Psoas muscle (tissue), 8 donors: ENCODE measurements around the gene GRIA1. TPM values are rescaled to one million over a fixed set of nuclear protein-coding genes. Genes with fewer than 3 reads are reported as not detected.

ENCODE experiments used
- ATAC-seq, 4 donors: fragments of 200-7000 bp; cut with Tn5 transposase; one replicate each; pipeline ENCODE4 v1.9.1; 2020; ENCODE audit warnings: moderate library complexity in 3 of 4, mild to moderate bottlenecking in 2 of 4
- DNase-seq, 2 donors: peaks; one replicate each; pipeline ENCODE4 v3.0.0-alpha.2; 2020
- H3K27ac ChIP-seq: fragments of 200-600 bp; one replicate; pipeline ENCODE4 v1.8.0; 2022
- H3K27me3 ChIP-seq, 3 donors: fragments of 200-600 bp in 1 of 3; one replicate each; pipeline versions ENCODE4 v1.6.1 to v1.8.0; 2013 to 2022; ENCODE audit warnings: low read length in 2 of 3, mild to moderate bottlenecking in 2 of 3, moderate library complexity in 1 of 3; ENCODE audit not compliant: insufficient read depth in 3 of 3
- H3K36me3 ChIP-seq, 2 donors: fragments of 200-600 bp in 1 of 2; one replicate each; pipeline versions ENCODE4 v1.6.1 to v1.8.0; 2013 to 2022; ENCODE audit warnings: low read depth in 1 of 2, mild to moderate bottlenecking in 1 of 2, moderate library complexity in 1 of 2; ENCODE audit not compliant: insufficient read depth in 1 of 2
- H3K4me1 ChIP-seq: fragments of 200-600 bp; one replicate; pipeline ENCODE4 v1.8.0; 2022
- H3K4me3 ChIP-seq: fragments of 200-600 bp; one replicate; pipeline ENCODE4 v1.8.0; 2022; ENCODE audit warnings: mild to moderate bottlenecking
- H3K9me3 ChIP-seq: fragments of 200-600 bp; one replicate; pipeline ENCODE4 v1.8.0; 2022
- WGBS, 3 donors: extraction: QIAGEN DNeasy Blood & Tissue Kit; methylation state at CpG; one replicate each; pipeline versions ENCODE4 v1.1.6 to v1.1.7; 2013; 5-methylcytosine and 5-hydroxymethylcytosine counted together
- intact Hi-C, 2 donors: fragments of 100-400 bp; cut with DNase I; formaldehyde crosslinking; loops; one replicate each; pipeline versions ENCODE4 v1.11.0 to v1.14.2; 2022
- long read RNA-seq, 2 donors: library from polyadenylated mRNA; unstranded; transcript quantifications; one replicate each; pipeline ENCODE4 v2.0.0, GENCODE V29; 2021
- polyA plus RNA-seq, 3 donors: library from polyadenylated mRNA; stranded (reverse); fragments of 200-250 nt; gene quantifications; one replicate each; pipeline ENCODE4 v1.2.3, GENCODE V29; 2013
- total RNA-seq, 4 donors: library from RNA; stranded (reverse); fragmentation: NEBNext Ultra II Directional in 2 of 4; extraction: Animal tissue kit (Norgen Biotek cat#: 25700) in 2 of 4; gene quantifications; one replicate each; pipeline versions ENCODE4 v1.2.1 to v1.2.4, GENCODE V29; 2021 to 2023
- TF ChIP-seq, protein P1 (sequence below): fragments of 200-600 bp; IDR thresholded peaks from one replicate; pipeline ENCODE4 v1.8.0; 2022; ENCODE audit warnings: antibody characterized with exemption
- donor health status: healthy with polysubstance abuse.
- donor health status: DM: no; HTN: no; CAD: no; lungs with moderate emphysema.
- donor health status: Bipolar disorder and iron deficiency.
- donor health status: healthy.
- donor health status: DM: yes; HTN: yes; CAD: no.
- donor health status: DM: no; HTN: no; CAD: no.
- donor health status: DM: no; HTN: no; CAD: no.
- donor health status: DM: yes; HTN: yes; CAD: no.

The GRIA1 gene
- total RNA-seq, result under 1 TPM in 3 of 4 donors, not detected in 1; 0.28 to 0.49 (median 0.42) TPM
- under 1 TPM in 2 of 3 donors, not detected in 1; 0.03 TPM for polyA plus RNA-seq
- long read RNA-seq, donor 1, result 0 reads
- long read RNA-seq, donor 2, result 0 reads

DNA sequence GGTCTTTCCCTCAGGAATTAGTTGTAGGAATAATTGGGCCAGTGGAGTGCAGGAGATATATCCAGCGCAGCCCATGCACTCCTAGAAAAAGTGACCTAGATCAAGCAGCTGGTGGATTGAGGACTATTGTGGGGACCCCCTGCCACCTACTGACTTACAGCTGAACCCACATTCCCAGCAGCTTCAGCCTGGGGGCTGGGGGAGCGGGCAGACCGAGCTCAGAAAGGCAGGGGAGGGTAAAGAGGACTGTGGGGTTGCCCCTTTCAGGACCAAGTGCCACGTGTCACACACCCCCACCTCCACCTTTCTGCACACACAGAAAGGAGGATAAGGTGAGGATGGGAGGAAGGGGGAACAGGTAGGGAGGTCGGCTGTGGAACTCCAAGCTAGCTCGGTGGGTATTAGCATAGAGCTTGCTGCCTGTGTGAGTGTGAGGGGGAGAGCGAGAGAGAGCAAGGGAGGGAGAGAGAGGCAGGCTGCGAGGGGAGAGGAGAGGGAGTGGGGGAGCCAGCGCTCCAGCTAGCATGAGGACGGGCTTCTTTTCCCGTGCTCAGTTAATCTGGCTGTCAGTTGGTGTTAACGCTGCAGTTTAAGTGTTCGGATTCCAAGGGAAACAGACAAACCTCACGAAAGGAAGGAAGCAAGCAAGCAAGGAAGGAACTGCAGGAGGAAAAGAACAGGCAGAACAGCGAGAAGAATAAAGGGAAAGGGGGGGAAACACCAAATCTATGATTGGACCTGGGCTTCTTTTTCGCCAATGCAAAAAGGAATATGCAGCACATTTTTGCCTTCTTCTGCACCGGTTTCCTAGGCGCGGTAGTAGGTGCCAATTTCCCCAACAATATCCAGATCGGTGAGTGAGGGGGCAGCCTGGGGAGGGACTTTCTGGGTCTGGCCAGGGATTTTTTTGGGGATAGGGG is at the start of gene GRIA1:
Gene GRIA1 (plus strand): TSS at position 553 of the 920 bp plus-strand sequence.
- no peak for ATAC-seq
- H3K9me3 ChIP-seq, result no peaks in the 10 kb centered on the region
- intact Hi-C loops, result loop anchor here in 1 of 2 donors (10.0 kb wide), 1 partner anchor 474 kb away; no protein-coding TSS in a partner anchor
- no peaks in the 10 kb centered on the region for H3K4me1 ChIP-seq
- TF ChIP-seq, protein P1, sequence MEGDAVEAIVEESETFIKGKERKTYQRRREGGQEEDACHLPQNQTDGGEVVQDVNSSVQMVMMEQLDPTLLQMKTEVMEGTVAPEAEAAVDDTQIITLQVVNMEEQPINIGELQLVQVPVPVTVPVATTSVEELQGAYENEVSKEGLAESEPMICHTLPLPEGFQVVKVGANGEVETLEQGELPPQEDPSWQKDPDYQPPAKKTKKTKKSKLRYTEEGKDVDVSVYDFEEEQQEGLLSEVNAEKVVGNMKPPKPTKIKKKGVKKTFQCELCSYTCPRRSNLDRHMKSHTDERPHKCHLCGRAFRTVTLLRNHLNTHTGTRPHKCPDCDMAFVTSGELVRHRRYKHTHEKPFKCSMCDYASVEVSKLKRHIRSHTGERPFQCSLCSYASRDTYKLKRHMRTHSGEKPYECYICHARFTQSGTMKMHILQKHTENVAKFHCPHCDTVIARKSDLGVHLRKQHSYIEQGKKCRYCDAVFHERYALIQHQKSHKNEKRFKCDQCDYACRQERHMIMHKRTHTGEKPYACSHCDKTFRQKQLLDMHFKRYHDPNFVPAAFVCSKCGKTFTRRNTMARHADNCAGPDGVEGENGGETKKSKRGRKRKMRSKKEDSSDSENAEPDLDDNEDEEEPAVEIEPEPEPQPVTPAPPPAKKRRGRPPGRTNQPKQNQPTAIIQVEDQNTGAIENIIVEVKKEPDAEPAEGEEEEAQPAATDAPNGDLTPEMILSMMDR, result no peak
- no peak within 1 kb of the TSS for H3K4me3 ChIP-seq
- WGBS, 3 donors, result 7 to 9% (median 8%) methylated on average over 20 of the region's 20 CpGs
- H3K27me3 ChIP-seq, result peaks cover 5 to 13% (median 12%) of the 10 kb centered on the region in 3 donors
- DNase-seq, result no peak
- H3K36me3 ChIP-seq, result no peaks in the 10 kb centered on the region
- H3K27ac ChIP-seq, result no peak within 1 kb of the TSS

DNA sequence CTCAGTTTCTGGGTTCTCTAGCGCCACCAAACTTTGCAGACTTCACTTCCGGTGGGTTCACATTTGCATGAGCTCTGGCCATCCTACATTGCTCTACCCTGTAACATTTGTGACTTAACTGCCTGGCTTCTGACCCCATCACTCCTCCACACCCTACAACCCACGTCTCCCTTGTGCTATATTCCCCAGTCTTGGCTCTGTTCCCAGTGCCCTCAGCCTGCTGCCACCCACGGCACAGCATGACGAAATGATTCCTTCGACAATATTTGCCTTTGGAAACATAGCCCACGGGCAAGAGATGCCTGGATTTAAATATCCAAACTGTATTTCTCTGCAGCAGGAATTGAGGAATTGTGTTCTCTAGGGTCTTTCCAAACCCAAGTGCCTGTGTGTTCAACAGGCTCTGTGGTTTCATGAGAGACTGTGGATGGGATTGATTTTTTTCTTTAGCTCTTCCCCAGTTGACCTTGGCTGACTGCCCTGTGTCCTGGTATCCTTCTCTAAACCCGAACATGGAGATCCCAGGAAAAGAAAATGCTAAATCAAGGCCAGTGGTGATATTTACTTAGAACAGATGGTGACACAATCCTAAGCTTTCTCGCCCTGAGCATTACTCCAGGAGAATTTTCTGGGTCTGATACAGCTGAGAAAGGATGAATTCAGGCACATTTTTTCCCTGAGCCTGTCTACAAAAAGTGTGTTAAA is 44.4 kb upstream of the GRIA1 start:
- Histone ChIP-seq H3K9me3 (no peaks in the 10 kb centered on the region), H3K4me1 (no peaks in the 10 kb centered on the region), H3K4me3 (no peak overlapping the region), H3K36me3 (no peaks in the 10 kb centered on the region), H3K27me3 (no peaks in the 10 kb centered on the region), H3K27ac (no peak overlapping the region)
- 20 to 29% (median 27%) methylated on average over 9 of the region's 9 CpGs for WGBS, 3 donors
- DNase-seq, result no peak
- TF ChIP-seq, protein P1, result no peak
- ATAC-seq, result no peak
- intact Hi-C loops, result no loop called here

DNA sequence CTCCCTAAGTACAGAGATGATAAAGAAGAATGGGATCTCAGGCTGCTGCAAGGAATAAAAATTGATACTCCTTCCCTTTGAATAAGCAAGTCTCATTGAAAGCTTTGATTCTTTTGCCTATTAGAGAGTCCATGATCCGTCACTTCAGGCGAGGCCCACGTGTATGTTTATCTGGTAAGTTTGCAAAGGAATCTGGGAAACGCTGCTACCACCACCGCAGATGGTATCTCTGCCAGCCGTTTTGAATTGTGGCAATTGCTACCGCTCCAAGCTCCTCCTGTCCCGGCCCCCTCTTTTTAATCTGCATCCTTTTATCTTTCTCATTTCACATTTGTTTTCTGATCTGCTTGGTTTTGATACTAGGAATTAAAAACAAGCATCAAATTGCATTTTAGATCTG is 42.9 kb upstream of the GRIA1 start:
- WGBS, 3 donors, result 80 to 88% (median 81%) methylated on average over 8 of the region's 8 CpGs
- intact Hi-C loops, result no loop called here

DNA sequence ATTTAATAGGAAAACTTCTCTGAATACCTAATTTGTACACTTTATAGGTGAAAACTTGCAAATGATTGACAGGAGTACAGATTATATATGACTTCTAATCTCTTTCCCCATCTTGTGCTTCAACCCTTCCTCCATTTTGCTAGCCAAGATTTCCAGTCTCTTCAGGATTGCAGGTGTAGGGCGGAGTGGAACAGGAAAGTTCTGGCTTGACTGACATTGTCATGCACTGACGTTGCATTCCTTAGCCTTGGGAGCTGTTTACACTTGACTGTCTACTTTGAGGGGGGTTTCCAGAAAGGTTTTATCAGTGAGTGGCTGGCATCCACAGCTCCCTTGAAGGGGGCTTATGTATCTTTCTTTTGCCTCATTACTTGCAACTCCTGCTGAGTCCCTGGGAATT is 34.1 kb upstream of the GRIA1 start:
- no peak overlapping the region for H3K4me3 ChIP-seq
- WGBS, 3 donors, result 41% methylated on average over 2 of the region's 2 CpGs
- ATAC-seq, result no peak
- H3K27me3 ChIP-seq, result no peaks in the 10 kb centered on the region
- no peaks in the 10 kb centered on the region for H3K36me3 ChIP-seq
- H3K27ac ChIP-seq, result no peak overlapping the region
- TF ChIP-seq, protein P1, result no peak
- DNase-seq, result no peak
- no peaks in the 10 kb centered on the region for H3K4me1 ChIP-seq
- intact Hi-C loops, result no loop called here
- no peaks in the 10 kb centered on the region for H3K9me3 ChIP-seq

More for the DNA sequence above, 42.9 kb upstream of the GRIA1 start:
- DNase-seq (no peak), ATAC-seq (no peak)
- Histone ChIP-seq H3K27me3 (no peaks in the 10 kb centered on the region), H3K36me3 (no peaks in the 10 kb centered on the region), H3K27ac (no peak overlapping the region), H3K9me3 (no peaks in the 10 kb centered on the region), H3K4me1 (no peaks in the 10 kb centered on the region), H3K4me3 (no peak overlapping the region)
- TF ChIP-seq, protein P1, result no peak
